Kidney epithelial cell (primary cell): Measurements from ENCODE around the gene TRNP1. TPM values are rescaled to one million over a fixed set of nuclear protein-coding genes. Genes with fewer than 3 reads are reported as not detected.
"Not testable (repeated sequence)": the region's sequence is repeated elsewhere in the genome, so short reads cannot be mapped to it uniquely, and the experiment has no call there.

Experiments
- DNase-seq: peaks from one replicate; pipeline ENCODE4 v3.0.0-alpha.2; 2010; ENCODE audit warnings: low read depth
- H3K27me3 ChIP-seq: 2 replicates; pipeline ENCODE4 v1.6.0; 2011; ENCODE audit warnings: low read length; ENCODE audit not compliant: control insufficient read depth, insufficient read depth
- H3K36me3 ChIP-seq: 2 replicates; pipeline ENCODE4 v1.5.1; 2011; ENCODE audit warnings: low read length; ENCODE audit not compliant: control insufficient read depth, insufficient read depth
- H3K4me3 ChIP-seq: 2 replicates; pipeline ENCODE4 v1.5.1; 2011; ENCODE audit warnings: low read depth, mild to moderate bottlenecking, control low read depth, low read length
- total RNA-seq: library from RNA; depleted of rRNA; stranded (reverse); fragments of >200 nt; gene quantifications from 2 replicates; pipeline ENCODE4 v1.2.3, GENCODE V29; 2015
- TF ChIP-seq, protein P1 (sequence below): IDR thresholded peaks from 2 replicates; pipeline ENCODE4 v1.5.1; 2011; ENCODE audit warnings: mild to moderate bottlenecking, moderate library complexity, low read length, control low read depth, inconsistent platforms; ENCODE audit not compliant: insufficient read depth, poor library complexity, severe bottlenecking

The TRNP1 gene, protein sequence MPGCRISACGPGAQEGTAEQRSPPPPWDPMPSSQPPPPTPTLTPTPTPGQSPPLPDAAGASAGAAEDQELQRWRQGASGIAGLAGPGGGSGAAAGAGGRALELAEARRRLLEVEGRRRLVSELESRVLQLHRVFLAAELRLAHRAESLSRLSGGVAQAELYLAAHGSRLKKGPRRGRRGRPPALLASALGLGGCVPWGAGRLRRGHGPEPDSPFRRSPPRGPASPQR
- total RNA-seq, result 78.0 and 127 TPM in 2 replicates

DNA sequence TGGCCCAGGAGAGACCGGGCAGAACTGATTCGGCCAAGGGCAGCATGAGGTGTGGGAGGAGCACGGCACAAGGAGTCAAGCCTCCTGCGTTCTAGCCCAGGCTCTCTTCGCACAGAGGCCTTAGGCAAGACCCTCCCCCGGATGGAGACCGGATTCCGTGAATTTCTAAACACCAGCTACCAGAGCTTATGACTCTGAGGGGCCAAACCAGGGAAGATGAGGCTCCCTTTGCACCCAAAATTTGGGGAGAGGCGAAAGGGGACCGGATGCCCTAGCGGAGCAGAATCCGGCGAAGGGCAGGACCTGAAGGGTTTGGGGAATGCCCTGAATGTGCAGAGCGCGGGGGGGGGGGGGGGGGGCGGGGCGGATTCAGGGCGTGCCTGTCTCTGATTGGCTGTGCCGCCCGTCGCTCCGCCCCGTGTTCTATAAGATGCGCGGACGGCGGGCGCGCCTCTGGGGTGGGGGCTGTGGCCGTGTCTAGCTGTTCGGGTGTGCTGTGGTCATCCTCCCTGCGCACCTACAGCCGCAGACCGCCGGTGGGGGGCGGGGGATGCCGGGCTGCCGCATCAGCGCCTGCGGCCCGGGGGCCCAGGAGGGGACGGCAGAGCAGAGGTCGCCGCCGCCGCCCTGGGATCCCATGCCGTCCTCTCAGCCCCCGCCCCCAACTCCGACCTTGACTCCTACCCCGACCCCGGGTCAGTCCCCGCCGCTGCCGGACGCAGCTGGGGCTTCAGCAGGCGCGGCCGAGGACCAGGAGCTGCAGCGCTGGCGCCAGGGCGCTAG, at the start of gene TRNP1:
Gene TRNP1, plus strand, starts transcription at position 456 of the 783 bp plus-strand sequence. Its CDS starts 95 bp downstream, at position 551.
- DNase-seq, result no peak
- TF ChIP-seq, protein P1, sequence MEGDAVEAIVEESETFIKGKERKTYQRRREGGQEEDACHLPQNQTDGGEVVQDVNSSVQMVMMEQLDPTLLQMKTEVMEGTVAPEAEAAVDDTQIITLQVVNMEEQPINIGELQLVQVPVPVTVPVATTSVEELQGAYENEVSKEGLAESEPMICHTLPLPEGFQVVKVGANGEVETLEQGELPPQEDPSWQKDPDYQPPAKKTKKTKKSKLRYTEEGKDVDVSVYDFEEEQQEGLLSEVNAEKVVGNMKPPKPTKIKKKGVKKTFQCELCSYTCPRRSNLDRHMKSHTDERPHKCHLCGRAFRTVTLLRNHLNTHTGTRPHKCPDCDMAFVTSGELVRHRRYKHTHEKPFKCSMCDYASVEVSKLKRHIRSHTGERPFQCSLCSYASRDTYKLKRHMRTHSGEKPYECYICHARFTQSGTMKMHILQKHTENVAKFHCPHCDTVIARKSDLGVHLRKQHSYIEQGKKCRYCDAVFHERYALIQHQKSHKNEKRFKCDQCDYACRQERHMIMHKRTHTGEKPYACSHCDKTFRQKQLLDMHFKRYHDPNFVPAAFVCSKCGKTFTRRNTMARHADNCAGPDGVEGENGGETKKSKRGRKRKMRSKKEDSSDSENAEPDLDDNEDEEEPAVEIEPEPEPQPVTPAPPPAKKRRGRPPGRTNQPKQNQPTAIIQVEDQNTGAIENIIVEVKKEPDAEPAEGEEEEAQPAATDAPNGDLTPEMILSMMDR, result no peak
- no peaks in the 10 kb centered on the region for H3K36me3 ChIP-seq
- H3K27me3 ChIP-seq, result no peaks in the 10 kb centered on the region
- peak within 1 kb of the TSS; percentile 82 for H3K4me3 ChIP-seq

DNA sequence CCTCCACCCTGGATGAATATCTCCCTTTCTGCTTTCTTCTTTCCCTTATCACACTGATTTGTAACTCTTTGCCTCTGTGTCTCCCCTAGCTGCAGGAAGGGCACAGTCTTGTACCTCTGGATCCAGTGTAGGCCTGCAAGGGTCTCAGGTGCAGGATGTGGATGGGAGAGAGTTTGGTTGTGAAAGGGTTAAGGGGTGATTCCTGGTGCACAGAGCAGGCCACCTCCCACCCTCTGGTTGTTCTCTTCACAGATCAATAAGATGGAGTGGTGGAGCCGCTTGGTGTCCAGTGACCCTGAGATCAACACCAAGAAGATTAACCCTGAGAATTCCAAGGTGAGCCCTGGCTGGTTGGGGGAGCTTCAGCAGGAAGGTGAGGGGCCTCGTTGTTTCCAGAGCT, 48.4 kb upstream of the TRNP1 start:
- peaks cover 6% of the 10 kb centered on the region for H3K36me3 ChIP-seq
- H3K4me3 ChIP-seq, result no peak overlapping the region
- DNase-seq, result no peak
- TF ChIP-seq, protein P1, result no peak
- H3K27me3 ChIP-seq, result no peaks in the 10 kb centered on the region

DNA sequence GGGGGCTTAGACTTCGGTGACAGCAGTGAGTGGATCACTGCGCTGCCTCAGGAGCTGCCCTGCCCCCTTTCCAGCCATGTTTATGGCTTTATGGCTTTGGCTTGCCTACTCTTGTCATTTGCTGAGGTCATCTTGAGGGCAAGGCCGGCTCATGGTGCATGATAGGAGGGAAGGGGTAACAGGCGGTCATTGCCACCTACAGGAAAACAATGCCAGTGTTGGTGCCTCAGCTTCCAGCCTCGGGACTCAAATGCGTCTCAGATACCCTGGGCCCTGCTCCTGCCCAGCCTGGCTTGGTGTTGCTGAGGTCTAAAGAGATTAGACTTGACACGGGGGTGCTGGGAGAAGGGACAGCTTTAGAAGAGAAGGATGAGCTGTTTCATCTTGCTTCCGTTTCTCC, 47.8 kb upstream of the TRNP1 start:
- Histone ChIP-seq H3K36me3 (peaks cover 6% of the 10 kb centered on the region), H3K27me3 (no peaks in the 10 kb centered on the region), H3K4me3 (no peak overlapping the region)
- TF ChIP-seq, protein P1, result no peak
- no peak for DNase-seq

DNA sequence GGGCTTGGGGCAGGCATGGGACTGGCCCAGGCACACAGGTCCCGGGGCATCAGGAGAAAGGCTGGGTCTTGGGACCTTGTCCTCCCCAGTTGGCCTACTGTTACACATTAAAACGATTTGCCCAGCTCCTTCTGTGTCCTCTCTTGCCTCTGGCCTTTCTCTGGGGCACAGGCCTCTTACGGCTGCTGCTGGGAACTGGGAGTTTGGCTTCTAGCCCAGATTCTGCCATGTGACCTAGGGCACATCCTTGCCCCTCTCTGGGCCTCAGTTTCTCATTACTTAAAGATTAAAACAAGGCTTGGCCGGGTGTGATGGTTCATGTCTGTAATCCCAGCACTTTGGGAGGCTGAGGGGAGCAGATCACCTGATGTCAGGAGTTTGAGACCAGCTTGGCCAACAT, 47.2 kb upstream of the TRNP1 start:
- no peaks in the 10 kb centered on the region for H3K27me3 ChIP-seq
- TF ChIP-seq, protein P1, result no peak
- H3K36me3 ChIP-seq, result peaks cover 6% of the 10 kb centered on the region
- DNase-seq, result no peak
- no peak overlapping the region for H3K4me3 ChIP-seq

DNA sequence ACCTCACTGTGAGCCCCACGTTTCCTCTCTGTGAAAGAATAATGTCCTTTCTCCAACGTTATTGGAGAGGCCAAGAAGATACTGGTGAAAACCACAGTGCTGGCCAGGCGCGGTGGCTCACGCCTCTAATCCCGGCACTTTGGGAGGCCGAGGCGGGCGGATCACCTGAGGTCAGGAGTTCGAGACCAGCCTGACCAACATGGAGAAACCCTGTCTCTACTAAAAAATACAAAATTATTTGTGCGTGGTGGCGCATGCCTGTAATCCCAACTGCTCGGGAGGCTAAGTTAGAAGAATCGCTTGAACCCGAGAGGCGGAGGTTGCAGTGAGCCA, 44.8 kb upstream of the TRNP1 start:
- H3K36me3 ChIP-seq, H3K27me3 ChIP-seq, H3K4me3 ChIP-seq, DNase-seq: not testable (repeated sequence)

DNA sequence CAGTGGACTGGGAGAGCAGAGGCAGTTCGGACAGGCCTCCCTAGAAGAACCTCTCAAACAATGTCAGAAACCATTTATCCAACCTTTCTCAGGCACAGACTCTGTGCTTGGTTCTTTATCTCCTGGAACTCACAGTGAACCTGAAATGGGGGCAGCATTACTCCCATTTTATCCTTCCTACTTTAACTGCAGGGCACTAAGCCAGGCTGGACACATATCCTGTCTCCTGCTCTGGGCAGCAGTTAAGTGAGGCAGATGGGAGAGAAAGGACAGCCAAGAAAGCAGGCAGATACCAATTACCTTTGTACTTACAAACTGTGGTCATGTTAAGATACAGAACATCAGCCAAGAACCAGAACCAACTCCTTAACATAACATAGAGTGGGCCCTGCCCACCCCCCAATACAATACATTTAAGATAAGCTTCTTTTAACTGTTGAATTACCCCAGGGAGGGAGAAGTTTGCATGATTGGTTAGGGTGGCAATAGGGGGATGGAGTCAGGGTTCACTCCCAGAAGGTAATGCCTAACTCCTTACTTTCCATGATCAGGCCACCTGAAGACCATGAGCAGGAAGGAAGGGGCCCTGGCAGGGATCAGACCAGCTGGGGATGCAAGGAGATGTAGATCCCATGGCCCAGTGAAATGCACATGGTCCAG, 44.1 kb upstream of the TRNP1 start:
- DNase-seq, result no peak
- Histone ChIP-seq H3K36me3 (peaks cover 3% of the 10 kb centered on the region), H3K4me3 (no peak overlapping the region), H3K27me3 (no peaks in the 10 kb centered on the region)
- TF ChIP-seq, protein P1, result no peak
